ENCODE data around the gene CRYL1.

DNA sequence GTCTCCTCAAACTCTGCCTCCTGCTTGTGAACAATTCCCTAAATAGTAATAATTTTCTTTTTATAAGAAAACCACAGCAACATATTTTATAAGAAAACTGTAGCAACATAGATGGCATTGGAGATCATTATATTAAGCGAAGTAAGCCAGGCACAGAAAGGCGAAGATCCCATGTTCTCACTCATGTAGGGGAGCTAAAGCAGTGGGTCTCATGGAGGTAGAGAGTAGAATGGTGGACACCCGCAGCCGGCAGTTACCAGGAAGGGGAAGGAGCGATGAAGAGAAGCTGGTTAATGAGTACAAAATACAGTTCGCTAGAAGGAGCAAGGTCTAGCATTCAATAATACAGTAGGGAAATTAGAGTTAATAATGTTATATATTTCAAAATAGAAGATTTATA, 42.9 kb downstream of the CRYL1 start:
- TF ChIP-seq POLR2A (IDR thresholded peaks at IDR 0.05) (no peak), EP300 (IDR thresholded peaks at IDR 0.05) (no peak)
- TF ChIP-seq, protein P1, sequence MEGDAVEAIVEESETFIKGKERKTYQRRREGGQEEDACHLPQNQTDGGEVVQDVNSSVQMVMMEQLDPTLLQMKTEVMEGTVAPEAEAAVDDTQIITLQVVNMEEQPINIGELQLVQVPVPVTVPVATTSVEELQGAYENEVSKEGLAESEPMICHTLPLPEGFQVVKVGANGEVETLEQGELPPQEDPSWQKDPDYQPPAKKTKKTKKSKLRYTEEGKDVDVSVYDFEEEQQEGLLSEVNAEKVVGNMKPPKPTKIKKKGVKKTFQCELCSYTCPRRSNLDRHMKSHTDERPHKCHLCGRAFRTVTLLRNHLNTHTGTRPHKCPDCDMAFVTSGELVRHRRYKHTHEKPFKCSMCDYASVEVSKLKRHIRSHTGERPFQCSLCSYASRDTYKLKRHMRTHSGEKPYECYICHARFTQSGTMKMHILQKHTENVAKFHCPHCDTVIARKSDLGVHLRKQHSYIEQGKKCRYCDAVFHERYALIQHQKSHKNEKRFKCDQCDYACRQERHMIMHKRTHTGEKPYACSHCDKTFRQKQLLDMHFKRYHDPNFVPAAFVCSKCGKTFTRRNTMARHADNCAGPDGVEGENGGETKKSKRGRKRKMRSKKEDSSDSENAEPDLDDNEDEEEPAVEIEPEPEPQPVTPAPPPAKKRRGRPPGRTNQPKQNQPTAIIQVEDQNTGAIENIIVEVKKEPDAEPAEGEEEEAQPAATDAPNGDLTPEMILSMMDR (IDR thresholded peaks at IDR 0.05): no peak

All from sigmoid colon (tissue), 4 donors.